Smooth muscle cell (in vitro differentiated cells): ENCODE results near the gene ISY1. TPM values are rescaled to one million over a fixed set of nuclear protein-coding genes. Genes with fewer than 3 reads are reported as not detected.

Experiments
- DNase-seq: peaks from one replicate; lab custom pipeline; 2025; ENCODE audit not compliant: unreplicated experiment; lab: John Stamatoyannopoulos, UW
- H2AFZ ChIP-seq: fragments of 200-600 bp; sonication (generic); 2 replicates; pipeline ENCODE4 v1.6.0; 2016; ENCODE audit warnings: antibody characterized with exemption, low read depth, mild to moderate bottlenecking
- H3F3A ChIP-seq: fragments of 200-600 bp; sonication (generic); 2 replicates; pipeline ENCODE4 v1.6.0; 2017; ENCODE audit warnings: antibody characterized with exemption, low read depth
- H3K27ac ChIP-seq: fragments of 200-600 bp; sonication (generic); 2 replicates; pipeline ENCODE4 v1.5.1; 2016; ENCODE audit warnings: low read depth, mild to moderate bottlenecking
- H3K27me3 ChIP-seq: fragments of 200-600 bp; sonication (generic); 2 replicates; pipeline ENCODE4 v1.6.1; 2016; ENCODE audit warnings: low read depth, mild to moderate bottlenecking
- H3K36me3 ChIP-seq: fragments of 200-600 bp; sonication (generic); 2 replicates; pipeline ENCODE4 v1.5.1; 2016; ENCODE audit warnings: low read depth
- H3K4me1 ChIP-seq: fragments of 200-600 bp; sonication (generic); 2 replicates; pipeline ENCODE4 v1.5.1; 2016; ENCODE audit warnings: low read depth
- H3K4me2 ChIP-seq: fragments of 200-600 bp; sonication (generic); 2 replicates; pipeline ENCODE4 v1.6.0; 2016; ENCODE audit warnings: mild to moderate bottlenecking
- H3K4me3 ChIP-seq: fragments of 200-600 bp; sonication (generic); 2 replicates; pipeline ENCODE4 v1.5.1; 2016; ENCODE audit warnings: mild to moderate bottlenecking
- H3K79me2 ChIP-seq: fragments of 200-600 bp; sonication (generic); 2 replicates; pipeline ENCODE4 v1.6.0; 2016; ENCODE audit warnings: low read depth, mild to moderate bottlenecking
- H3K9ac ChIP-seq: fragments of 200-600 bp; sonication (generic); 2 replicates; pipeline ENCODE4 v1.6.0; 2016; ENCODE audit warnings: low read depth
- H3K9me3 ChIP-seq: fragments of 200-600 bp; sonication (generic); replicated peaks from 2 replicates; pipeline ENCODE4 v1.5.1; 2016; ENCODE audit warnings: low read depth
- H4K20me1 ChIP-seq: fragments of 200-600 bp; sonication (generic); 2 replicates; pipeline ENCODE4 v1.6.0; 2016; ENCODE audit warnings: low read depth
- CTCF ChIP-seq: fragments of 200-600 bp; sonication (generic); IDR thresholded peaks from 2 replicates; pipeline ENCODE4 v1.5.1; 2017; ENCODE audit warnings: borderline replicate concordance, mild to moderate bottlenecking, antibody characterized with exemption; ENCODE audit not compliant: insufficient read depth, poor library complexity, severe bottlenecking
- WGBS: methylation state at CpG from one replicate; pipeline ENCODE4 v1.1.7; 2016; ENCODE audit warnings: low lambda C conversion rate; 5-methylcytosine and 5-hydroxymethylcytosine counted together
- polyA plus RNA-seq: library from polyadenylated mRNA; unstranded; fragments of >200 nt; fragmentation: Nextera tagmentation; extraction: Ambion mirVana; gene quantifications from 2 replicates; pipeline ENCODE4 v1.2.1, GENCODE V29; 2016
- total RNA-seq: library from RNA; depleted of rRNA; stranded (reverse); fragments of >200 nt; gene quantifications from 2 replicates; pipeline ENCODE4 v1.2.3, GENCODE V29; 2014

The ISY1 gene
- total and polyA plus RNA-seq, 2 experiments from 2014 or later = 10.2 to 47.3 TPM

GRCh38 chr3:129118745-129119144 lies 42.1 kb downstream of the ISY1 start:
- Histone ChIP-seq H3K9me3 (no peaks in the 10 kb centered on the region), H3K27ac (no peak overlapping the region), H3K4me3 (no peak overlapping the region), H2AFZ (no peak overlapping the region), H3K4me1 (peaks cover 19% of the 10 kb centered on the region), H3K36me3 (no peaks in the 10 kb centered on the region), H3F3A (peaks cover 23% of the 10 kb centered on the region), H3K27me3 (no peaks in the 10 kb centered on the region), H3K9ac (no peak overlapping the region), H4K20me1 (peaks cover 67% of the 10 kb centered on the region), H3K4me2 (no peak overlapping the region), H3K79me2 (peaks cover 60% of the 10 kb centered on the region)
- DNase-seq = no peak
- no peak for TF ChIP-seq CTCF
- 89% methylated on average over 5 of the region's 5 CpGs for WGBS

- Histone ChIP-seq H3K9me3 (no peaks in the 10 kb centered on the region), H3K4me2 (no peak overlapping the region), H3K27ac (no peak overlapping the region), H4K20me1 (peaks cover 82% of the 10 kb centered on the region), H3K36me3 (no peaks in the 10 kb centered on the region), H3K27me3 (no peaks in the 10 kb centered on the region), H3K4me3 (no peak overlapping the region), H3F3A (peaks cover 15% of the 10 kb centered on the region), H3K4me1 (peaks cover 19% of the 10 kb centered on the region), H3K9ac (no peak overlapping the region), H2AFZ (no peak overlapping the region), H3K79me2 (peaks cover 75% of the 10 kb centered on the region)
- no peak for TF ChIP-seq CTCF
- no peak for DNase-seq
Measured at GRCh38 chr3:129117134-129117533, 43.7 kb downstream of the ISY1 start.

- Histone ChIP-seq H3K36me3 (no peaks in the 10 kb centered on the region), H3K4me2 (peak overlapping the region; percentile 33), H3K4me1 (peaks cover 19% of the 10 kb centered on the region), H3K9me3 (no peaks in the 10 kb centered on the region), H4K20me1 (peaks cover 88% of the 10 kb centered on the region), H3K27ac (peak overlapping the region; percentile 43), H3K9ac (no peak overlapping the region), H2AFZ (no peak overlapping the region), H3K27me3 (no peaks in the 10 kb centered on the region), H3K79me2 (peaks cover 81% of the 10 kb centered on the region), H3F3A (peaks cover 15% of the 10 kb centered on the region), H3K4me3 (no peak overlapping the region)
- no peak for DNase-seq
- no peak for TF ChIP-seq CTCF
- 39% methylated on average over 5 of the region's 5 CpGs for WGBS
Measured at GRCh38 chr3:129116482-129116946, 44.3 kb downstream of the ISY1 start.

GRCh38 chr3:129114455-129114854 lies 46.4 kb downstream of the ISY1 start:
- Histone ChIP-seq H3F3A (peaks cover 7% of the 10 kb centered on the region), H3K9ac (no peak overlapping the region), H4K20me1 (peaks cover 99% of the 10 kb centered on the region), H2AFZ (no peak overlapping the region), H3K4me3 (no peak overlapping the region), H3K4me2 (no peak overlapping the region), H3K27me3 (no peaks in the 10 kb centered on the region), H3K79me2 (peaks cover 88% of the 10 kb centered on the region), H3K27ac (no peak overlapping the region), H3K36me3 (no peaks in the 10 kb centered on the region), H3K4me1 (peaks cover 8% of the 10 kb centered on the region), H3K9me3 (no peaks in the 10 kb centered on the region)
- no peak for TF ChIP-seq CTCF
- 93% methylated on average over 6 of the region's 6 CpGs for WGBS
- no peak for DNase-seq
